ENCODE data around the gene RASSF1.
A peak's percentile ranks its signal among the peaks of the same experiment; 100 is the strongest.

Gene RASSF1

GRCh38 chr3:50334339-50335075 lies 6.1 kb downstream of the RASSF1 start:
- H3K27me3 ChIP-seq (replicated peaks; ENCODE audit: control insufficient read depth, insufficient read depth, low read length, poor library complexity, severe bottlenecking) = no peaks in the 10 kb centered on the region
- H3K4me3 ChIP-seq (ENCODE audit: insufficient read depth, low read depth, low read length, poor library complexity, severe bottlenecking) = no peak overlapping the region
- H3K4me1 ChIP-seq (ENCODE audit: control insufficient read depth, insufficient read depth, low read length, poor library complexity, severe bottlenecking) = peaks cover 33% of the 10 kb centered on the region
- H3K9me3 ChIP-seq (ENCODE audit: control insufficient read depth, low read length) = no peaks in the 10 kb centered on the region
- H3K36me3 ChIP-seq (ENCODE audit: control insufficient read depth, insufficient read depth, low read length) = peaks cover 25% of the 10 kb centered on the region
- DNase-seq = no peak
- H3K27ac ChIP-seq (ENCODE audit: insufficient read depth, low read length, poor library complexity, severe bottlenecking) = peak overlapping the region; percentile 95

DNA sequence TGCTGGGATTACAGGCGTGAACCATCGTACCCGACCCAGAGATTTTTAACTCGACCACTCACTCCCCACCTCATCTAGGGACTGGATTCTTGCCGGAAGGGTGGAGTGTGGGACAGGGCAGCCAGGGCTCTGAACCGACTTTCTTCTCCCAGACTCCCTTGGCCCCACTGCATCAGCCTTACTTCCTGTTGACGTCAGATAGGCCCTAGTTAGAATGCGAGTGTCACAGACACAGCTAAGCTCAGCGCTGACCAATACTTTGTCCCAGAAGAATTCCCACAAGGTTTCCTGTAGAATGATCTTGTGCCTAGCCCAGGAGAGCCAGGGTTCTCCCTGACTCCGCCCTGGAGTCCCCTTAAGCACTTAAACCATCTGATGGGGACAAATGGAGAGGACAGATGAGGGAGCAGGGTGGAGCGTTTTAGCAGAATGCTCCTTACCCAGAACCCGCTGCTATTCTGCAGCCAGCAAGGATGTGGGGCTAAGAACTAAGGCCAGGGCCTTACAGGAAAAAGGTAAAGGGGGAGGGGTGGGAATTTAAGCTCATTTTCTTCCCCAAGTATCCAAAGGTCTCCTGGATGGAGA lies 6.8 kb downstream of the RASSF1 start:
- H3K27me3 ChIP-seq (replicated peaks; ENCODE audit: control insufficient read depth, insufficient read depth, low read length, poor library complexity, severe bottlenecking) = no peaks in the 10 kb centered on the region
- H3K9me3 ChIP-seq (ENCODE audit: control insufficient read depth, low read length) = no peaks in the 10 kb centered on the region
- H3K27ac ChIP-seq (ENCODE audit: insufficient read depth, low read length, poor library complexity, severe bottlenecking) = peak overlapping the region; percentile 95
- DNase-seq = no peak
- peaks cover 25% of the 10 kb centered on the region for H3K36me3 ChIP-seq (ENCODE audit: control insufficient read depth, insufficient read depth, low read length)
- H3K4me1 ChIP-seq (ENCODE audit: control insufficient read depth, insufficient read depth, low read length, poor library complexity, severe bottlenecking) = peaks cover 31% of the 10 kb centered on the region
- H3K4me3 ChIP-seq (ENCODE audit: insufficient read depth, low read depth, low read length, poor library complexity, severe bottlenecking) = no peak overlapping the region

DNA sequence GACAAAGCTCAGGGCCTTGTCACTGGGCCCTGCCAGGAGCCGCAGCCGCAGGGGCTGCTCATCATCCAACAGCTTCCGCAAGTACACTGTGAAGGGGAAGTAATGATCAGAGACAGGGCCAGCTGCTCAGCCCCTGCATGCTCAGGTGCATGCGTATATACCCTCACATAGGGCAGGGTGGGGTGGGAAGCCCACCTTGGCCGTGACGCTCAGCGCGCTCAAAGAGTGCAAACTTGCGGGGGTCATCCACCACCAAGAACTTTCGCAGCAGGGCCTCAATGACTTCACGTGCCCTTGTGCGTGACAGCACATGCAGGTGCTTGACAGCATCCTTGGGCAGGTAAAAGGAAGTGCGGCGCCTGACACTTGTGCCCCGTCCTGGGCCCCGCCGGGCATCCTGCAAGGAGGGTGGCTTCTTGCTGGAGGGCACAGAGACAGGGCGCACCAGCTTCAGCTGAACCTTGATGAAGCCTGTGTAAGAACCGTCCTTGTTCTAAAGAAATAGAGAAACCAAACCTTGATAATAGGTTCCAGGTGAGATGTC lies 9.2 kb downstream of the RASSF1 start:
- no peak overlapping the region for H3K27ac ChIP-seq (ENCODE audit: insufficient read depth, low read length, poor library complexity, severe bottlenecking)
- H3K36me3 ChIP-seq (ENCODE audit: control insufficient read depth, insufficient read depth, low read length) = peaks cover 25% of the 10 kb centered on the region
- no peaks in the 10 kb centered on the region for H3K27me3 ChIP-seq (replicated peaks; ENCODE audit: control insufficient read depth, insufficient read depth, low read length, poor library complexity, severe bottlenecking)
- H3K4me1 ChIP-seq (ENCODE audit: control insufficient read depth, insufficient read depth, low read length, poor library complexity, severe bottlenecking) = peaks cover 41% of the 10 kb centered on the region
- DNase-seq = no peak
- no peak overlapping the region for H3K4me3 ChIP-seq (ENCODE audit: insufficient read depth, low read depth, low read length, poor library complexity, severe bottlenecking)
- no peaks in the 10 kb centered on the region for H3K9me3 ChIP-seq (ENCODE audit: control insufficient read depth, low read length)

- H3K4me3 ChIP-seq (ENCODE audit: insufficient read depth, low read depth, low read length, poor library complexity, severe bottlenecking) = no peak overlapping the region
- no peaks in the 10 kb centered on the region for H3K9me3 ChIP-seq (ENCODE audit: control insufficient read depth, low read length)
- DNase-seq = no peak
- peaks cover 25% of the 10 kb centered on the region for H3K36me3 ChIP-seq (ENCODE audit: control insufficient read depth, insufficient read depth, low read length)
- H3K4me1 ChIP-seq (ENCODE audit: control insufficient read depth, insufficient read depth, low read length, poor library complexity, severe bottlenecking) = peaks cover 33% of the 10 kb centered on the region
- H3K27ac ChIP-seq (ENCODE audit: insufficient read depth, low read length, poor library complexity, severe bottlenecking) = no peak overlapping the region
- H3K27me3 ChIP-seq (replicated peaks; ENCODE audit: control insufficient read depth, insufficient read depth, low read length, poor library complexity, severe bottlenecking) = no peaks in the 10 kb centered on the region
Observed at GRCh38 chr3:50330330-50330729, 10.3 kb downstream of the RASSF1 start.

DNA sequence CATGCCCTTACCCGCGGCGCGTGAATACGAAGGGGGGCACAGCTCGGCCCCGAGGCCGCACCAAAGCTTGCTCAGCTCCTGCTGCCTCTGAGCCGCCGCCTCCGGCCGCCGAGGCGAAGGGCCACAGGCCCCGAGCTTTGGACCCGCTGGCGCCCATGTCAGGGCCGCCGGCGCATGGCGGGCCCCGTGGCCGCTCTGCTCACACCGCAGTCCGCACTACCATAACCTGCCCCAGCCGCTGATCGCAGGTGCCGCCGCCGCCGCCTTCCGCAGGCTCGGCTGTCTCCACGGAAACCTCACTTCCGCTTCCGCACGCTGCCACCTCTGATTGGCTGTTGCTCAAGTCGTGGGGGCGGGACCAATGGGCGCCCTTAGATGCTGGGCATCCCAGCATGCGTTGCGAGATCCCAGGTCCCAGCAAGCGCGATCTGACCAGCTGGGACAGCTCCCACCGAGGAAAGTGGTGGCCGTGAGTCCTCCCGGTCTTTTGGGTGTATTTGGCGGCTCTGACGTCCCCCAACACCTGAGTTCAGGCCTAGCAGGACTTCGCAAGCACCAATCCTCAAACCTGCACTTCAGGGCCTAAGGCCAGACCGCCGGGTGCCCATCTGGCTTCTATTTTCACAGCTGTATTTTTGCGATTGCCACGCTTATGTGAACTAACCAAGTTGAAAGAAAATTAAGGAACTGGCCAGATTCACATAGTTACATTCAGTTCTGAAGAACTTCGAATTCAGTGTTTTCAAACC lies 12.5 kb downstream of the RASSF1 start, which contains the start of gene TUSC2:
TSS of gene TUSC2 (minus strand) at position 281 of the 749 bp plus-strand sequence. CDS start at position 157, 124 bp downstream.
- H3K27ac ChIP-seq (ENCODE audit: insufficient read depth, low read length, poor library complexity, severe bottlenecking) = peak within 1 kb of the TSS; percentile 79
- H3K36me3 ChIP-seq (ENCODE audit: control insufficient read depth, insufficient read depth, low read length) = peaks cover 25% of the 10 kb centered on the region
- peak; percentile 90 to 94 (median 91) for DNase-seq
- peaks cover 17% of the 10 kb centered on the region for H3K4me1 ChIP-seq (ENCODE audit: control insufficient read depth, insufficient read depth, low read length, poor library complexity, severe bottlenecking)
- H3K4me3 ChIP-seq (ENCODE audit: insufficient read depth, low read depth, low read length, poor library complexity, severe bottlenecking) = peak within 1 kb of the TSS; percentile 84
- no peaks in the 10 kb centered on the region for H3K27me3 ChIP-seq (replicated peaks; ENCODE audit: control insufficient read depth, insufficient read depth, low read length, poor library complexity, severe bottlenecking)
- H3K9me3 ChIP-seq (ENCODE audit: control insufficient read depth, low read length) = no peaks in the 10 kb centered on the region

DNA sequence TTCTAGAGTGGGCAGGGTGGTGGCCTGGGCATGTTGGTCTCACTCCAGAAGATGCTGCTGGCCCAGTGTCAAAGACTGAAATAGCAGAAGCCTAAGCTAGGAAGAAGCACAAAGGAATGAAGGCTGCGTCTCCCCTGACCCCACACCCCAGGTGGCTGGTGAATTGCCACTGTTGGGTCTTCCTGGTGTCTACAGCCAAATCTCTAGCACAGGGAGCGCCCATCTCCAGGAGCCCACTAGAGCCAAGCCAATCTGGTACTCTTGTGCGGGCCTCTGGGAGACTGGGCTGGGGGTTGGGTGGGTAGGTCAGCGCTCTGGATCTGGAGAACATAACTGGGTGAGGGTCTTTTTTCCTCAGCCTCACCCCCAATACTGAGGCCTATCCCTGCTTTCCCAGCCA lies 13.5 kb downstream of the RASSF1 start:
- Histone ChIP-seq H3K4me3 (ENCODE audit: insufficient read depth, low read depth, low read length, poor library complexity, severe bottlenecking) (peak overlapping the region; percentile 84), H3K27ac (ENCODE audit: insufficient read depth, low read length, poor library complexity, severe bottlenecking) (peak overlapping the region; percentile 79), H3K4me1 (ENCODE audit: control insufficient read depth, insufficient read depth, low read length, poor library complexity, severe bottlenecking) (peaks cover 17% of the 10 kb centered on the region), H3K9me3 (ENCODE audit: control insufficient read depth, low read length) (no peaks in the 10 kb centered on the region), H3K27me3 (replicated peaks; ENCODE audit: control insufficient read depth, insufficient read depth, low read length, poor library complexity, severe bottlenecking) (no peaks in the 10 kb centered on the region), H3K36me3 (ENCODE audit: control insufficient read depth, insufficient read depth, low read length) (peaks cover 23% of the 10 kb centered on the region)
- no peak for DNase-seq

- Histone ChIP-seq H3K4me3 (ENCODE audit: insufficient read depth, low read depth, low read length, poor library complexity, severe bottlenecking) (no peak overlapping the region), H3K27ac (ENCODE audit: insufficient read depth, low read length, poor library complexity, severe bottlenecking) (no peak overlapping the region), H3K36me3 (ENCODE audit: control insufficient read depth, insufficient read depth, low read length) (peaks cover 13% of the 10 kb centered on the region), H3K27me3 (replicated peaks; ENCODE audit: control insufficient read depth, insufficient read depth, low read length, poor library complexity, severe bottlenecking) (no peaks in the 10 kb centered on the region), H3K4me1 (ENCODE audit: control insufficient read depth, insufficient read depth, low read length, poor library complexity, severe bottlenecking) (peaks cover 24% of the 10 kb centered on the region), H3K9me3 (ENCODE audit: control insufficient read depth, low read length) (no peaks in the 10 kb centered on the region)
- DNase-seq = no peak
Observed at GRCh38 chr3:50326182-50326541, 14.5 kb downstream of the RASSF1 start.

DNA sequence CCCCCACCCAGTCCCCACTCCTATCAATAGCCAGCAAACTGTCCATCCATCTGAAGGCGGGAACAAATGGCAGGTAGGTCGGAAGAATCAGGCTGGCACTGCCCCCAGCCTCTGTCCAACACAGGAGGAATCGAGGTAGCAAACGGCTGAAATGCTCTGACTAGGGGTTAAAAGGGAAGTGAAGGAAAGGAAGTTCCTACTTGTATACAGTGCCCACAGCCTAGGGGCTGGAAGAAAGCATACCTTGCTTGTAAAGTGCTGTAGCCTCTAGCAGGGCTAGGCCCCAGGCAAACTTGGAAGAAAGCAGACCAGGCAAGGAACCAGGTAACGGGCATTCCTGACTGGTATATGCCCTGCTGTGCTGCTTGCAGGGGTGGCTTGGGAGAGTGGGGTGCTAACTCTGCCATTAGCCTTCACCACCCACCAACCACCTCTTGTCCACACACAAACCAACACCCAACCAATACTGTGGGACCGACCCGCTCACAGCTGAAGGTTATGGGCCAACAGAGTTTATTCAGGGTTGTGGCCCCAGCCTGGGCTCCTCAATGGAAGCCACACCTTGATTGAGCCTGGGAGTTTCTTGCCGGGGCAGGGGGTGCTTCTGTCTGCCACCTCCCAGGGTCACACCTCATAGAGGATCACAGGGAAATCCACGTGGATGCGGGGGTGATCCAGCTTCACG lies 15.0 kb downstream of the RASSF1 start:
- no peak overlapping the region for H3K4me3 ChIP-seq (ENCODE audit: insufficient read depth, low read depth, low read length, poor library complexity, severe bottlenecking)
- H3K9me3 ChIP-seq (ENCODE audit: control insufficient read depth, low read length) = no peaks in the 10 kb centered on the region
- no peak for DNase-seq
- peaks cover 8% of the 10 kb centered on the region for H3K36me3 ChIP-seq (ENCODE audit: control insufficient read depth, insufficient read depth, low read length)
- H3K4me1 ChIP-seq (ENCODE audit: control insufficient read depth, insufficient read depth, low read length, poor library complexity, severe bottlenecking) = peaks cover 28% of the 10 kb centered on the region
- H3K27me3 ChIP-seq (replicated peaks; ENCODE audit: control insufficient read depth, insufficient read depth, low read length, poor library complexity, severe bottlenecking) = no peaks in the 10 kb centered on the region
- H3K27ac ChIP-seq (ENCODE audit: insufficient read depth, low read length, poor library complexity, severe bottlenecking) = no peak overlapping the region

DNA sequence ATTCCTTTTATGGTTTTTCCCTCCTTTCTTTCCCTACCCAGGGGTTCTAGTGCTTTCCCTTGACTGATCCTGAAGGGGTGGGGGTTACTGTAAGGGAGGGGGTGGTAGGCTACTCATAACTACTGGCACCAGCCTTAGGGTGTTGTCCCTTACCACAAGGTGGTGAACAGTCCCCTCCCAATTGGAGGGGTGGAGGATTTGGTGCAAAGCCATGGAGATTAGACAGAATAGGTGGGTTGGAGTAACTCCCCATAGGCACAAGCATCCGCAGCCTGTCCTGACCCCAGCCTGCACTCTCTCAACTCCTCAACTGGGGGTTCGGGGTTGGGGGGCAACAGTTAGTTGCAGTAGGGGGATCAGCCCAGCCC lies 15.5 kb downstream of the RASSF1 start:
- Histone ChIP-seq H3K27ac (ENCODE audit: insufficient read depth, low read length, poor library complexity, severe bottlenecking) (no peak overlapping the region), H3K27me3 (replicated peaks; ENCODE audit: control insufficient read depth, insufficient read depth, low read length, poor library complexity, severe bottlenecking) (no peaks in the 10 kb centered on the region), H3K4me3 (ENCODE audit: insufficient read depth, low read depth, low read length, poor library complexity, severe bottlenecking) (no peak overlapping the region), H3K9me3 (ENCODE audit: control insufficient read depth, low read length) (no peaks in the 10 kb centered on the region), H3K4me1 (ENCODE audit: control insufficient read depth, insufficient read depth, low read length, poor library complexity, severe bottlenecking) (peaks cover 34% of the 10 kb centered on the region), H3K36me3 (ENCODE audit: control insufficient read depth, insufficient read depth, low read length) (peaks cover 2% of the 10 kb centered on the region)
- no peak for DNase-seq

All from effector memory CD4-positive, alpha-beta T cell (primary cell).